IMR-90 (cell line): ENCODE data around the gene SLC39A11. TPM values are rescaled to one million over a fixed set of nuclear protein-coding genes. Genes with fewer than 3 reads are reported as not detected.

Experiments
- ATAC-seq: fragments of 200-7000 bp; cut with Tn5 transposase; 2 replicates; pipeline ENCODE4 v1.9.1; 2020; ENCODE audit warnings: low read depth, mild to moderate bottlenecking, moderate library complexity
- BruUV-seq: library from RNA; stranded (reverse); fragments of 400-500 nt; replicated peaks from 2 replicates; lab custom pipeline; 2021; lab: Mats Ljungman, UMichigan
- CTCF ChIA-PET: fragments of 300-600 bp; formaldehyde crosslinking; extraction: SDS; loops from one replicate; lab custom pipeline; 2021; ENCODE audit warnings: antibody characterized with exemption; lab: Yijun Ruan, JAX
- POLR2A ChIA-PET: fragments of 300-600 bp; sonication (Branson Sonifier 250); formaldehyde crosslinking; loops from one replicate; lab custom pipeline; 2022; ENCODE audit warnings: antibody characterized with exemption; ENCODE audit not compliant: unreplicated experiment; lab: Charles Lee
- DNase-seq: peaks from one replicate; pipeline ENCODE4 v3.0.0; 2013
- H2AFZ ChIP-seq: replicated peaks from 2 replicates; pipeline ENCODE3; 2013; ENCODE audit warnings: low read length, mild to moderate bottlenecking; ENCODE audit not compliant: poor library complexity
- H2AK5ac ChIP-seq: 2 replicates; pipeline ENCODE4 v1.6.1; 2013; ENCODE audit warnings: low read depth, low read length, inconsistent platforms
- H2AK9ac ChIP-seq: replicated peaks from 2 replicates; pipeline ENCODE3; 2013; ENCODE audit warnings: mild to moderate bottlenecking, low read depth, low read length, moderate library complexity; ENCODE audit not compliant: poor library complexity
- H2BK120ac ChIP-seq: 2 replicates; pipeline ENCODE4 v1.6.1; 2013; ENCODE audit warnings: low read depth, low read length, inconsistent platforms
- H2BK15ac ChIP-seq: 3 replicates; pipeline ENCODE4 v1.6.1; 2013; ENCODE audit warnings: low read depth, low read length, inconsistent platforms
- H2BK20ac ChIP-seq: 2 replicates; pipeline ENCODE4 v1.6.1; 2013; ENCODE audit warnings: low read depth, mild to moderate bottlenecking, inconsistent platforms, low read length, moderate library complexity
- H2BK5ac ChIP-seq: 2 replicates; pipeline ENCODE4 v1.6.1; 2013; ENCODE audit warnings: mild to moderate bottlenecking, low read depth, low read length, inconsistent platforms; ENCODE audit not compliant: poor library complexity, severe bottlenecking
- H3K14ac ChIP-seq: replicated peaks from 2 replicates; pipeline ENCODE4 v1.6.1; 2013; ENCODE audit warnings: low read depth, low read length, inconsistent platforms
- H3K18ac ChIP-seq: 2 replicates; pipeline ENCODE4 v1.6.1; 2013; ENCODE audit warnings: low read depth, low read length, control low read depth
- H3K23ac ChIP-seq: 2 replicates; pipeline ENCODE4 v1.6.1; 2013; ENCODE audit warnings: low read depth, low read length, inconsistent platforms
- H3K27ac ChIP-seq: 2 replicates; pipeline ENCODE4 v1.5.1; 2013; ENCODE audit warnings: mild to moderate bottlenecking, control low read depth, low read length; ENCODE audit not compliant: insufficient read depth
- H3K27me3 ChIP-seq: 2 replicates; pipeline ENCODE4 v1.6.1; 2013; ENCODE audit warnings: low read length; ENCODE audit not compliant: control insufficient read depth, insufficient read depth
- H3K36me3 ChIP-seq: 2 replicates; pipeline ENCODE4 v1.6.1; 2013; ENCODE audit warnings: low read length, mixed read lengths; ENCODE audit not compliant: control insufficient read depth, insufficient read depth
- H3K4ac ChIP-seq: 2 replicates; pipeline ENCODE4 v1.6.1; 2013; ENCODE audit warnings: low read depth, low read length, inconsistent platforms
- H3K4me1 ChIP-seq: 2 replicates; pipeline ENCODE4 v1.6.1; 2013; ENCODE audit warnings: low read length, mixed read lengths; ENCODE audit not compliant: control insufficient read depth, insufficient read depth
- H3K4me2 ChIP-seq: 2 replicates; pipeline ENCODE4 v1.6.1; 2013; ENCODE audit warnings: low read depth, mild to moderate bottlenecking, control low read depth, low read length, moderate library complexity
- H3K4me3 ChIP-seq: 2 replicates; pipeline ENCODE4 v1.5.1; 2013; ENCODE audit warnings: low read depth, mild to moderate bottlenecking, control low read depth, low read length, moderate library complexity; ENCODE audit not compliant: insufficient read depth
- H3K56ac ChIP-seq: 2 replicates; pipeline ENCODE4 v1.6.1; 2013; ENCODE audit warnings: low read length, inconsistent platforms; ENCODE audit not compliant: insufficient read depth; ENCODE audit errors: extremely low read depth
- H3K79me1 ChIP-seq, 2 experiments: 2 replicates each; pipeline ENCODE4 v1.6.1; 2013; ENCODE audit warnings: low read length in 2 of 2, inconsistent platforms in 1 of 2, low read depth in 1 of 2
- H3K9ac ChIP-seq: 2 replicates; pipeline ENCODE4 v1.6.1; 2013; ENCODE audit warnings: low read depth, low read length, control low read depth
- H3K9me1 ChIP-seq: 2 replicates; pipeline ENCODE4 v1.6.1; 2013; ENCODE audit warnings: low read length, inconsistent platforms; ENCODE audit not compliant: insufficient read depth
- H3K9me3 ChIP-seq: 2 replicates; pipeline ENCODE4 v1.6.1; 2013; ENCODE audit warnings: low read length; ENCODE audit not compliant: control insufficient read depth, insufficient read depth
- H4K20me1 ChIP-seq: 2 replicates; pipeline ENCODE4 v1.6.1; 2013; ENCODE audit warnings: low read length, inconsistent platforms; ENCODE audit not compliant: insufficient read depth
- H4K5ac ChIP-seq: 2 replicates; pipeline ENCODE4 v1.6.1; 2013; ENCODE audit warnings: mild to moderate bottlenecking, low read depth, low read length, control low read depth
- H4K8ac ChIP-seq, 2 experiments: 2 replicates each; pipeline ENCODE4 v1.6.1; 2013; ENCODE audit warnings: low read depth in 2 of 2, low read length in 2 of 2, control low read depth in 1 of 2, inconsistent platforms in 1 of 2
- H4K91ac ChIP-seq: 2 replicates; pipeline ENCODE4 v1.6.1; 2013; ENCODE audit warnings: low read depth, low read length, inconsistent platforms; ENCODE audit not compliant: insufficient read depth
- BHLHE40 ChIP-seq: fragments of 150-350 bp; IDR thresholded peaks from 2 replicates; pipeline ENCODE4 v1.6.1; 2016; ENCODE audit warnings: mild to moderate bottlenecking, low read depth, low read length
- CEBPB ChIP-seq: IDR thresholded peaks from 2 replicates; pipeline ENCODE4 v1.6.1; 2012; ENCODE audit warnings: low read depth, low read length, improper control_type of control experiment
- CHD1 ChIP-seq: IDR thresholded peaks from 2 replicates; pipeline ENCODE4 v1.6.1; 2012; ENCODE audit warnings: low read depth, low read length, improper control_type of control experiment
- FOS ChIP-seq: fragments of 150-350 bp; IDR thresholded peaks from 2 replicates; pipeline ENCODE4 v1.6.1; 2016; ENCODE audit warnings: low read depth, low read length
- MAFK ChIP-seq: IDR thresholded peaks from 2 replicates; pipeline ENCODE4 v1.6.1; 2012; ENCODE audit warnings: low read depth, low read length, improper control_type of control experiment
- NFE2L2 ChIP-seq: fragments of 150-350 bp; IDR thresholded peaks from 2 replicates; pipeline ENCODE4 v1.6.1; 2016; ENCODE audit warnings: low read depth, mild to moderate bottlenecking, low read length
- POLR2A ChIP-seq: IDR thresholded peaks from 2 replicates; pipeline ENCODE4 v1.6.1; 2012; ENCODE audit warnings: mild to moderate bottlenecking, low read depth, low read length
- RFX5 ChIP-seq: IDR thresholded peaks from 2 replicates; pipeline ENCODE4 v1.8.0; 2012; ENCODE audit warnings: low read depth, mild to moderate bottlenecking, low read length, moderate library complexity
- SMC3 ChIP-seq: fragments of 150-350 bp; IDR thresholded peaks from 2 replicates; pipeline ENCODE4 v1.6.1; 2016; ENCODE audit warnings: low read depth, mild to moderate bottlenecking, antibody characterized with exemption, low read length, moderate library complexity
- WGBS, 2 experiments: methylation state at CpG; one replicate each; pipeline versions ENCODE4 v1.1.5 to v1.1.7; 2013; ENCODE audit warnings: missing lambda C conversion rate in 2 of 2; ENCODE audit not compliant: insufficient read length in 1 of 2; ENCODE audit errors: extremely low coverage in 2 of 2; 5-methylcytosine and 5-hydroxymethylcytosine counted together
- dilution Hi-C: fragments of 300-500 bp; cut with HindIII; formaldehyde crosslinking; loops from one replicate; pipeline ENCODE4 v1.14.3; 2018; ENCODE audit warnings: low sequenced_read_pairs; ENCODE audit not compliant: unreplicated experiment
- in situ Hi-C: fragments of 300-500 bp; cut with MboI; formaldehyde crosslinking; loops from 3 replicates; pipeline ENCODE4 v1.14.3; 2019; ENCODE audit warnings: low sequenced_read_pairs, inconsistent platforms, mixed read lengths
- intact Hi-C: fragments of 100-400 bp; cut with micrococcal nuclease; formaldehyde crosslinking; loops from 2 replicates; pipeline ENCODE4 v1.10.0; 2022
- polyA plus RNA-seq, 3 experiments: library from polyadenylated mRNA; depleted of rRNA; stranded (reverse); fragments of >200 nt; gene quantifications; 2 replicates each; pipeline ENCODE4 v1.2.3, GENCODE V29; 2012; ENCODE audit warnings: low replicate concordance in 1 of 3
- total RNA-seq: library from RNA; depleted of rRNA; stranded (reverse); fragments of >200 nt; gene quantifications from 2 replicates; pipeline ENCODE4 v1.2.3, GENCODE V29; 2012

Gene SLC39A11
- total and polyA plus RNA-seq, 2 of the 4 experiments (the other 2 are of a cell fraction), result 8.8 to 14.3 TPM

DNA sequence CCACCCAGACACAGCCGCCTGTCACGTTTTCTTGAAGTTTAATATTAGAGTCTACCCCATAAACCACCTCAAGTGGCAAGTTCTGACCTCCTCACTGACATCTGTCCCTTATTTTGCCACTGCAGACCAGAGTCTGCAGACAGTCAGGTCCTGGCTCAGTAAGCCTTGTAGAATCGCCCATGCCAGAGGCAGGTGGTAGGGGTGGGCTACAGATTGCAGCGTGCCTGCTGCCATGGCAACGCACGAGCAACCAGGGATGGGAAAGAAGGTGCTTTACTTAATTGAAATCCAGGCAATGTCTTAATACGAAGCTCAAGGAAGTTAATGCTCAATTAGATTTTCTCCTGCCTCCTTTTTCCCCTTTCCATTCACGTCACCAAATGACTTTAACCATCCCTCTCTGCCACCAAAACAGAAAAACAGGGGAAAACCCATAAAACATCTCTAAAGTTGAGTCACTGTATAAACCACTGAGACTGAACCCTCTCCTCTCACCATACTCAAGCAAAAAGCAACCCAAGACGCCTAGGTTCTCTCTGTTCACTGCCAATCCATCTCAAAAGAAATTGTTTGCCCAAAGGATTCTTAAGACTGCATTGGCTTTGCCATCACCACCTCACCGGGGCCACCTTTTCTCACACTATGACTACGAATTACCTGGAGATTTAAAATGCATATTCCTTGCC is 228.8 kb downstream of the SLC39A11 start:
- 80% methylated on average over 4 of the region's 11 CpGs; no CpG with 5 or more reads in 1 of the 2 experiments for WGBS, 2 experiments
- Histone ChIP-seq H3K9me1 (no peaks in the 10 kb centered on the region), H2BK120ac (no peak overlapping the region), H3K9ac (no peak overlapping the region), H3K27me3 (no peaks in the 10 kb centered on the region), H2AK5ac (no peak overlapping the region), H3K4me2 (no peak overlapping the region), H3K4me3 (no peak overlapping the region), H2AK9ac (no peak overlapping the region), H3K14ac (no peak overlapping the region), H4K20me1 (no peaks in the 10 kb centered on the region), H2AFZ (no peak overlapping the region), H3K9me3 (no peaks in the 10 kb centered on the region; the same call in 1 of the 2 replicates), H4K5ac (no peak overlapping the region), H3K23ac (no peak overlapping the region), H3K18ac (no peak overlapping the region), H2BK20ac (no peak overlapping the region), H3K27ac (no peak overlapping the region), H2BK15ac (no peak overlapping the region), H4K8ac (no peak overlapping the region), H3K4me1 (no peaks in the 10 kb centered on the region), H3K36me3 (no peaks in the 10 kb centered on the region), H3K79me1 (no peaks in the 10 kb centered on the region), H3K4ac (no peak overlapping the region), H3K56ac (no peak overlapping the region), H4K91ac (no peak overlapping the region), H2BK5ac (no peak overlapping the region)
- in situ Hi-C loops, result no loop called here
- dilution Hi-C loops, result no loop called here
- BruUV-seq, result no TSS peak
- DNase-seq (no peak), ATAC-seq (no peak)
- TF ChIP-seq RFX5 (no peak), CEBPB (no peak), CHD1 (no peak), SMC3 (no peak), POLR2A (no peak), MAFK (no peak), BHLHE40 (no peak), FOS (no peak), NFE2L2 (no peak)
- ChIA-PET POLR2A (no interaction called here), CTCF (no interaction called here)
- intact Hi-C loops, result no loop called here
